M059J (cell line): ENCODE results near the gene ORC1. TPM values are rescaled to one million over a fixed set of nuclear protein-coding genes. Genes with fewer than 3 reads are reported as not detected.

Source experiments
- DNase-seq: peaks from one replicate; pipeline ENCODE4 v3.0.0-alpha.2; 2012; ENCODE audit warnings: low read depth
- total RNA-seq: library from RNA; depleted of rRNA; stranded (reverse); fragments of >200 nt; shearing (Covaris generic); gene quantifications from 2 replicates; pipeline ENCODE4 v1.2.3, GENCODE V29; 2014; rRNA removed

ORC1 gene
- total RNA-seq = 16.7 and 20.2 TPM in 2 replicates

GRCh38 chr1:52404116-52404974, at the start of gene ORC1, which contains the start of gene PRPF38A:
Gene ORC1 (minus strand): TSS chr1:52404423. CDS start chr1:52402223, 2,200 bp downstream.
Gene PRPF38A (plus strand): TSS chr1:52404602. CDS start chr1:52404750, 148 bp downstream.
- DNase-seq = peak; percentile 98

- DNase-seq = no peak
Measured at GRCh38 chr1:52444463-52444862, 40.2 kb upstream of the ORC1 start.

GRCh38 chr1:52439976-52440375, 35.8 kb upstream of the ORC1 start:
- no peak for DNase-seq

- no peak for DNase-seq
Measured at GRCh38 chr1:52436817-52437216, 32.6 kb upstream of the ORC1 start.

GRCh38 chr1:52435650-52436049, 31.4 kb upstream of the ORC1 start:
- DNase-seq = no peak

GRCh38 chr1:52435211-52435610, 31.0 kb upstream of the ORC1 start:
- no peak for DNase-seq

GRCh38 chr1:52432807-52433206, 28.6 kb upstream of the ORC1 start:
- DNase-seq = no peak

GRCh38 chr1:52427152-52427551, 22.9 kb upstream of the ORC1 start:
- no peak for DNase-seq

GRCh38 chr1:52426371-52426770, 22.1 kb upstream of the ORC1 start:
- no peak for DNase-seq

GRCh38 chr1:52424813-52425212, 20.6 kb upstream of the ORC1 start:
- peak; percentile 25 for DNase-seq

GRCh38 chr1:52424231-52424636, 20.0 kb upstream of the ORC1 start:
- peak; percentile 23 for DNase-seq

- no peak for DNase-seq
Measured at GRCh38 chr1:52423771-52424170, 19.5 kb upstream of the ORC1 start.

GRCh38 chr1:52423055-52423454, 18.8 kb upstream of the ORC1 start:
- no peak for DNase-seq

- DNase-seq = no peak
Measured at GRCh38 chr1:52420713-52421112, 16.5 kb upstream of the ORC1 start.

- no peak for DNase-seq
Measured at GRCh38 chr1:52416811-52417210, 12.6 kb upstream of the ORC1 start.

GRCh38 chr1:52414942-52415341, 10.7 kb upstream of the ORC1 start:
- no peak for DNase-seq

- peak; percentile 40 for DNase-seq
Measured at GRCh38 chr1:52413410-52413989, 9.3 kb upstream of the ORC1 start.

- no peak for DNase-seq
Measured at GRCh38 chr1:52404975-52405338, 734 bp upstream of the ORC1 start.

- DNase-seq = peak; percentile 82
Measured at GRCh38 chr1:52403566-52404115, 582 bp downstream of the ORC1 start.

- DNase-seq = no peak
Measured at GRCh38 chr1:52402860-52403240, 1.4 kb downstream of the ORC1 start.

- DNase-seq = no peak
Measured at GRCh38 chr1:52400131-52400530, 4.1 kb downstream of the ORC1 start.

GRCh38 chr1:52399629-52400028, 4.6 kb downstream of the ORC1 start:
- no peak for DNase-seq

GRCh38 chr1:52393174-52393573, 11.0 kb downstream of the ORC1 start:
- no peak for DNase-seq
